NCI-H1694 (cell line): ENCODE results near the gene TUBA1C.
"Not testable (repeated sequence)": the region's sequence is repeated elsewhere in the genome, so short reads cannot be mapped to it uniquely, and the experiment has no call there.

Experiments
- DNase-seq: peaks from one replicate; lab custom pipeline; 2025; lab: John Stamatoyannopoulos, UW

TUBA1C gene

GRCh38 chr12:49255857-49256637 is 8.8 kb upstream of the TUBA1C start:
- no peak for DNase-seq

DNA sequence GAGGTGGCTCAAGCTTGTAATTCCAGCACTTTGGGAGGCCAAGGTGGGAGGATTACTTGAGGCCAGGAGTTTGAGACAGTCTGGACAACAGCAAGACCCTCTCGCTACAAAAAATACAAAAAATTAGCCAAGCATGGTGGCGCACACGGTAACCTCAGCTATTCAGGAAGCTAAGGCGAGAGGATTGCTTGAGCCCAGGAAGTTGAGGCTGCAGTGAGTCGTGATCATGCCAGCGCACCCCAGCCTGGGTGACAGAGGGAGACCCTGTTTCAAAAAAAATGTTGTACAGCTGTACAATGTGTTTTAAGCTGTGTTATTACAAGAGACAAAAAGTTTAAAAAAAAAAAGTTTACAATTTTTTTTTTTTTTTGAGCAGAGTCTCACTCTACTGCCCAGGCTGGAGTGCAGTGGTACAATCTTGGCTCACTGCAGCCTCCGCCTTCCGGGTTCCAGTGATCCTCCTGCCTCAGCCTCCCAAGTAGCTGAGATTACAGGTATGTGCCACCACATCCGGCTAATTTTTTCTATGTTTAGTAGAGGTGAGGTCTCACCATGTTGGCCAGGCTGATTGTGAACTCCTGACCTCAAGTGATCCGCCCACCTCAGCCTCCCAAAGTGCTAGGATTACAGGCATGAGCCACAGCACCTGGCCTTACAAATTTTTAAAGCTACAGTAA is 7.2 kb upstream of the TUBA1C start:
- not testable (repeated sequence) for DNase-seq

DNA sequence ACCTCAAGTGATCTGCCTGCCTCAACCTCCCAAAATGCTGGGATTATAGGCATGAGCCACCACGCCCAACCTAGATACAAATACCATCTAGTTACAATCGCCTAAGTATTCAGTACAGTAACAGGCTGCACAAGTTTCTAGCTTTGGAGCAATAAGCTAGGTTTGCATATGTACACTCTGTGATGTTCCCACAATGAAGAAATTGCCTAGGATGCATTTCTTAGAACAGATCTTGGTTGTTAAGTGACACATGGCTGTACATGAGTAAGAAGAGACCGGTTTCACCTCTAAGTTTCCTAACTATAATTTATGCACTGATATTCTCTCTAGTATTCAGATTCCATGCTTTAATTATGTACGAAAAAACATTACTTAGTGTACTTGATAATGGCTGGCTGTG is 5.4 kb upstream of the TUBA1C start:
- no peak for DNase-seq

DNA sequence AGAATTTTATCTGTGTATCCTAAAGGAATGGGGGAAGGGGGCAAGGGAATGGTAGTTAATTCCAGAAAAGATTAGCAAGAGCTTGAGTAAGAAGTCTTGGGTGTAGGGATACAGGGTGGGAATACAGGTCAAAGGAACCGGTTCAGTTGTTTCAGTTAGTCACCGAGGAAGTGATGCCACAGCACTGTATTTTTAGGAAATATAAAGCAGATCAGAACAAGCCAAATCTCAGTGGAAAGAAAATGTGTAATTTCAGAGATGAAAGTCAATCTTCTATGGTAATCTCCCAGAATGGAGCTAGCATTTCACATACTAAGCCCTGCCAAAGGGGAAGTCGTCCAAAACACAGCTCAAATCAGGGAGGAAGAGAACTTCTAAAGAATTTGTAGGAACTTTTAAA is 4.7 kb upstream of the TUBA1C start:
- no peak for DNase-seq

- DNase-seq, result no peak
Observed at GRCh38 chr12:49260571-49261363, 4.1 kb upstream of the TUBA1C start.

DNA sequence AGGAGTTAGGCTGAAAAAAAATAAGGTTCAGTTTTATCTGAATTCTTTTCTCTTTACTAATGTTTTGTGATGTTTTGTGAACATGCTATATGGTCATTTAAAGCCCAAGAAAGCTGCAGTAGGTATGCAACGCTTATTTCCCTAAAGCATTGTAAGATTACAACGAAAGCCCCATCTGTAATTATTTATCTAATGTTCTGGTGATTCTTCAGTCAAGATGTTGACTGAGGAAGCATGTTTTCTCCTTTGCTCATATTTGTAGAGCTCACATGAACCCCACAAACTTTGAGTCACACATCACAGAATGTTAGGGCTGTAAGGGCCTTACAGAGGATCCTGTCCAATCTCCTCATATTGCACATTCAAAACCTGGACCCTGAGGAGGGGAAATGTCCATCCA is 3.2 kb upstream of the TUBA1C start:
- no peak for DNase-seq

GRCh38 chr12:49263400-49263763 is 1.5 kb upstream of the TUBA1C start:
- DNase-seq, result no peak

DNA sequence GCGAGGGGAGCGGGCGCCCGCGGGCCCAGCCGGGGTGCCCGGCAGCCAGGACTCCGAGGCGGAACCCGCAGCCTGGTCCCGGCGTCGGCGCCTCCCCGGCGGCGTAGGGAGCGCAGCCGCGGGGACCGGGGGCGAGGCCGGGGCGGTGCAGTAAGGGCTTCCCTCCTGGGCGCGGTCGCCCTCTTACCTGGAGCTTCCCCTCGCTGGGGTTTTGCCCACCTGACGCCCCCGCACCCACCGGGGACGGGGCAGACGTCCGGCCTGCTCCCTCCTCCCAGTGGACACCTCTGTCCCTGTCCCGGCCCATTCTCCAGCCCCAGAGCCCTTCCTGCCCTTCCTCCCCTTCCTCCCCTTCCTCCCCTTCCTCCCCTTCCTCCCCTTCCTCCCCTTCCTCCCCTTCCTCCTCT is 413 bp upstream of the TUBA1C start:
- no peak for DNase-seq

DNA sequence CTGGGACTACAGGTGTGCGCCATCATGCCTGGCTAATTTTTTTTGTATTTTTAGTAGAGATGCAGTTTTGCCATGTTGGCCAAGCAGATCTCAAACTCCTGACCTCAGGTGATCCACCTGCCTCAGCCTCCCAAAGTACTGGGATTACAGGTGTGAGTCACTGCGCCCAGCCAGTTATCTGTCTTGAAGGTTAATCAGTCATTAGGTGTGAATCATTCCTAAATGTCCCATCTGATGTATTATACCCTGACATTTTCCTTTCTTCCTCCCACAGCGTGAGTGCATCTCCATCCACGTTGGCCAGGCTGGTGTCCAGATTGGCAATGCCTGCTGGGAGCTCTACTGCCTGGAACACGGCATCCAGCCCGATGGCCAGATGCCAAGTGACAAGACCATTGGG is 4.3 kb downstream of the TUBA1C start:
- DNase-seq, result not testable (repeated sequence)

DNA sequence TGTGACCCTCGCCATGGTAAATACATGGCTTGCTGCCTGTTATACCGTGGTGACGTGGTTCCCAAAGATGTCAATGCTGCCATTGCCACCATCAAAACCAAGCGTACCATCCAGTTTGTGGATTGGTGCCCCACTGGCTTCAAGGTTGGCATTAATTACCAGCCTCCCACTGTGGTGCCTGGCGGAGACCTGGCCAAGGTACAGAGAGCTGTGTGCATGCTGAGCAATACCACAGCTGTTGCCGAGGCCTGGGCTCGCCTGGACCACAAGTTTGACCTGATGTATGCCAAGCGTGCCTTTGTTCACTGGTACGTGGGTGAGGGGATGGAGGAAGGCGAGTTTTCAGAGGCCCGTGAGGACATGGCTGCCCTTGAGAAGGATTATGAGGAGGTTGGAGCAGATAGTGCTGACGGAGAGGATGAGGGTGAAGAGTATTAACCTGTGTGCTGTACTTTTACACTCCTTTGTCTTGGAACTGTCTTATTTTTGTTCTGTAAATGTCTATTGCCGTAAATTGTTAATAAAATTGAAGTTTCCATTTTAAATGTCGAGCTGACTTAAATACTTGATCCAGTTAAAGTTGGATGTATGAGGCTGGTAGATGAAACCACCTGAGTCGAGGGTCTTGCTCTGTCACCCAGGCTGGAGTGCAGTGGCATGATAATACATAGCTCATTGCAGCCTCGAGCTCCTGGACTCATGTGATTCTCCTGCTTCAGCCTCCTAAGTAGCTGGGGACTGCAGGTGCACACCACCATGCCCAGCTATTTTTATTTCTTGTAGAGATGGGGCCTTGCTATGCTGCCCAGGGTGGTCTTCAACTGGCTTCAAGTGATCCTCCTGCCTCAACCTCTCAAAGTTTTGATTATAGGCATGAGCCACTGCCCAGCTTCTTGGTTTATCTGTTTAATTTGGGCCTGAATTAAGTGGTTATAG is 8.2 kb downstream of the TUBA1C start:
- DNase-seq, result no peak

DNA sequence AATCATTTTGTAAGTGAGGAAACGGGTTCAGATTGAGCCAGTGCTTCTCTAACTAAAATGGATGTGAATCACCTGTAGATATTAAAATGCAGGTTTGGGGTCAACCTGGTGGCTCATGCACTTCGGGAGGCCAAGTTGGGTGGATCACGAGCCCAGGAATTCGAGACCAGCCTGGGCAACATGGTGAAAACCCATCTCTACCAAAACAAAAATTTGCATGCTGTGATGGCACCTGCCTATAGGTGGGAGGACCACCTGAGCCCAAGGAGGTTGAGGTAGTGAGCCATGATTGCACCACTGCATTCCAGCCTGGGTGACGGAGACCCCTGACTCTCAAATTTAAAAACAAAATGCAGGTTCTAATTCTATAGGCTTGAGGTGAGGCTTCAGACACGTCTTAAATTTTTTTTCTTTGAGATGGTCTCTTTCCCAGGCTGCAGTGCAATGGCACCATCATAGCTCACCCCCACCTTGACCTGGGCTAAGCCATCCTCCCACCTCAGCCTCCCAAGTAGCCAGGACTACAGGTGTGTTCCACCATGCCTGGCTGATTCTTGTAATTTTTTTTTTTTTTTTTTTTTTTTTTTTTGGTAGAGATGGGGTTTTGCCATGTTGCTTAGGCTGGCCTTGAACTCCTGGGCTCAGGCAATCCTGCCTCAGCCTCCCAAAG is 9.0 kb downstream of the TUBA1C start:
- no peak for DNase-seq

GRCh38 chr12:49274396-49275069 is 9.7 kb downstream of the TUBA1C start:
- DNase-seq, result no peak

DNA sequence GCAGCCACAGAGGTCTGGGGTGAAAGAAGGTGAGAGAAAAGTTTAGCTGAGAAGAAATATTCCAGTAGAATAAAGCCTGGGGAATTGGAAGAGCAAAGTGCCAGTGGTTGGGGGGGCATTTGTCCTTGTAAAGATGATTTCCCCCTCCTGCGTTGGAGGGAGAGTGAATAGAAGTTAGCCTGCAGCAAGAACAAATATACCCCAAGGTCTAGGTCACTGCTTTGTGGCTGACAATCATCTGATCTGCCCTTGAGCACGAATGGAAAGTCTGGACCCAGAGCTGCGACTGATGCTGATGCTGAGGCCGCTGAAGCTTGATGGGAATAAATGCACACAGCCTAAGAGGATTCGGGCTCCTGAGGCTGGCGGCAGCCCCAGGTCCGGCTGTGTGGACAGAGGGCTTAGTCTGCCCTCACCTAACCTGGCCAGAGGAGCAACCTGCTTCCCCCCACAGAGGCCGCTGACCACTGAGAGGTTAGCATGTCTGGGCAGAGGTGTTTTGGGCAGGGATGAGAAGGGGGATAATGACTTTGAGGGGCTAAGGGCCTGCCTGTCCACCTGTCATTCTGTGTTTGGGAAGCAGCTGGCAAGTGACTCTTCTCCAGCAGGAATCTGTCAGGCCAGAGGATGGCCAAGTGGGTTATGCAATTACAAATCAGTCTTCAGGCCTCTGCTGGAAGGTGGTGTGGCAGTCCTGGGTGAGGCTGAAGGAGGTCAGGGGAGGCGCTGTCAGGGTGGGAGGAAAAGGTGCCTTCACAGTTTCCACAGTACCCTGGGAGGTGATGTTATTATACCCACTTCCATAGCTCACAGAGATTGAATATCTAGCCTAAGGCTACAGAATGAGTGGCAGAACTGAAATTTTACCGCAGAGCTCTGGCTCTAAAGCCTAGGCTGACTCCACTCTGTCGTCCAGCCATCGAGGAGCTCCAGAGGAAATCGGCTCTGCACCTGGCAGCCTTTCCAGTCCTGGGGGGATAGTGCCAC is 11.7 kb downstream of the TUBA1C start:
- DNase-seq, result no peak

DNA sequence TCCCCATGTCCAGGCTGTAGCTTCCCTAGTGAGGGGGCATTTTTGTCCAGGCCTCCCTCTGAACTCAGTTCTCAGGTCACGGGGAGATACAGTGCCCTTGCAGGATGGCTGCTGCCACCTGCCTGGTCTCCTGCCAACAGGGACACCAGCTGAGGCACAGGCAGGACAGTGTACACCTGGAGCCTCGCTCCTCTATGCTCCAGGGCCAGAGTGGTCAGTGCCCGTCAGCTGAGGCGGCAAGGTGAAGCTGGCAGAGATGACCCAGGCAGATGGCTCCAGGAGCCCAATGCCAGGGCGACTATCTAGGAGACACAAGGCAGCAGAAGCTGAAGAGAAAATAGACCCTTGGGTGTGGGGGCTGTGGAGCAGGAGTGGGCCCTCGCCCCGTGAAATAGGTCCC is 12.6 kb downstream of the TUBA1C start:
- no peak for DNase-seq

DNA sequence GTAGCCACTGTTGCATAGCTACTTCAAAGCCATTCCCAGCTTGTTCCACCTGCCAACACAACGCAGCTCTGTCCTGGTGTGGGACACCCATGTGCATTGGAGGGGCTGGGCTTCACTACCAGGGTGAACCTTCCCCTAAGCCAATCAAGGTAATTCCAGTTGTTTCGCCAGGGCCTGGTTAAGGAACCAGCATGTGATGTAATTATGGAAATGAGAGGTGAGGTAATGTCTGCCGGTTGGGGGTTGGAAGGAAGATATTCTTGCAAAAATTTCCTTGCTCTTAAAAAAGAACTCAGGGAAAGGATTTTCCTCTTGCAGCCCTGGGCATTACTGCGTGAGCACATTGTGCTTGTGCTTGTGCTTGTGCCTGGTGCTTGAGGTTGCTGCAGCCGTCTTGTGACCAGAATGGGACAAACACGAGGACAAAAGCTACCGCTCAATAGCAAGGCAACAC is 14.9 kb downstream of the TUBA1C start:
- DNase-seq, result no peak

GRCh38 chr12:49280545-49280944 is 15.7 kb downstream of the TUBA1C start:
- DNase-seq, result not testable (repeated sequence)

DNA sequence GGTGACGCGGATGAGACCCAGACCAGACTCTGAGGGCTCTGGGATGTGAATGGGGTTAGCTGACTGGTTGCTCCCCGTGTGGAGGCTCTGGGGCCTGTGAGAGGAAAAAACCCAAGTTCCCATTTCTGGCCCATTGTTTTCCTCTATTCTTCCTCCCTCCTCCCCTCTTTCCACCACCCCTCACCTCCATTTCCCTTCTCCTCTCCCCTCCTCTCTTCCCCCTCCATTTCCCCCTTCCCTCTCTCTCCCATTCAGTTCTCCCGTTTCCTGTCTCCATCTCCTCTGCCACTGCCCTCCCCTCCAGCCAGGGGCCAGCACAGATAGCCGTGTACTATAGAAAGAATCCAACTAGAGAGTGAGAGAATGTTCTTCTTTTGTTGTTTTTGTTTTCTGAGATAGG is 17.4 kb downstream of the TUBA1C start:
- DNase-seq, result no peak

GRCh38 chr12:49282740-49283375 is 18.0 kb downstream of the TUBA1C start:
- not testable (repeated sequence) for DNase-seq
